DLD1 (cell line): ENCODE measurements around the gene MYO9B.

Experiments used
- in situ Hi-C: cut with HindIII; loops from 2 replicates; pipeline ENCODE4 v1.10.0; 2017; ENCODE audit warnings: low sequenced_read_pairs

Gene MYO9B, protein sequence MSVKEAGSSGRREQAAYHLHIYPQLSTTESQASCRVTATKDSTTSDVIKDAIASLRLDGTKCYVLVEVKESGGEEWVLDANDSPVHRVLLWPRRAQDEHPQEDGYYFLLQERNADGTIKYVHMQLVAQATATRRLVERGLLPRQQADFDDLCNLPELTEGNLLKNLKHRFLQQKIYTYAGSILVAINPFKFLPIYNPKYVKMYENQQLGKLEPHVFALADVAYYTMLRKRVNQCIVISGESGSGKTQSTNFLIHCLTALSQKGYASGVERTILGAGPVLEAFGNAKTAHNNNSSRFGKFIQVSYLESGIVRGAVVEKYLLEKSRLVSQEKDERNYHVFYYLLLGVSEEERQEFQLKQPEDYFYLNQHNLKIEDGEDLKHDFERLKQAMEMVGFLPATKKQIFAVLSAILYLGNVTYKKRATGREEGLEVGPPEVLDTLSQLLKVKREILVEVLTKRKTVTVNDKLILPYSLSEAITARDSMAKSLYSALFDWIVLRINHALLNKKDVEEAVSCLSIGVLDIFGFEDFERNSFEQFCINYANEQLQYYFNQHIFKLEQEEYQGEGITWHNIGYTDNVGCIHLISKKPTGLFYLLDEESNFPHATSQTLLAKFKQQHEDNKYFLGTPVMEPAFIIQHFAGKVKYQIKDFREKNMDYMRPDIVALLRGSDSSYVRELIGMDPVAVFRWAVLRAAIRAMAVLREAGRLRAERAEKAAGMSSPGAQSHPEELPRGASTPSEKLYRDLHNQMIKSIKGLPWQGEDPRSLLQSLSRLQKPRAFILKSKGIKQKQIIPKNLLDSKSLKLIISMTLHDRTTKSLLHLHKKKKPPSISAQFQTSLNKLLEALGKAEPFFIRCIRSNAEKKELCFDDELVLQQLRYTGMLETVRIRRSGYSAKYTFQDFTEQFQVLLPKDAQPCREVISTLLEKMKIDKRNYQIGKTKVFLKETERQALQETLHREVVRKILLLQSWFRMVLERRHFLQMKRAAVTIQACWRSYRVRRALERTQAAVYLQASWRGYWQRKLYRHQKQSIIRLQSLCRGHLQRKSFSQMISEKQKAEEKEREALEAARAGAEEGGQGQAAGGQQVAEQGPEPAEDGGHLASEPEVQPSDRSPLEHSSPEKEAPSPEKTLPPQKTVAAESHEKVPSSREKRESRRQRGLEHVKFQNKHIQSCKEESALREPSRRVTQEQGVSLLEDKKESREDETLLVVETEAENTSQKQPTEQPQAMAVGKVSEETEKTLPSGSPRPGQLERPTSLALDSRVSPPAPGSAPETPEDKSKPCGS (N-terminal part only)

DNA sequence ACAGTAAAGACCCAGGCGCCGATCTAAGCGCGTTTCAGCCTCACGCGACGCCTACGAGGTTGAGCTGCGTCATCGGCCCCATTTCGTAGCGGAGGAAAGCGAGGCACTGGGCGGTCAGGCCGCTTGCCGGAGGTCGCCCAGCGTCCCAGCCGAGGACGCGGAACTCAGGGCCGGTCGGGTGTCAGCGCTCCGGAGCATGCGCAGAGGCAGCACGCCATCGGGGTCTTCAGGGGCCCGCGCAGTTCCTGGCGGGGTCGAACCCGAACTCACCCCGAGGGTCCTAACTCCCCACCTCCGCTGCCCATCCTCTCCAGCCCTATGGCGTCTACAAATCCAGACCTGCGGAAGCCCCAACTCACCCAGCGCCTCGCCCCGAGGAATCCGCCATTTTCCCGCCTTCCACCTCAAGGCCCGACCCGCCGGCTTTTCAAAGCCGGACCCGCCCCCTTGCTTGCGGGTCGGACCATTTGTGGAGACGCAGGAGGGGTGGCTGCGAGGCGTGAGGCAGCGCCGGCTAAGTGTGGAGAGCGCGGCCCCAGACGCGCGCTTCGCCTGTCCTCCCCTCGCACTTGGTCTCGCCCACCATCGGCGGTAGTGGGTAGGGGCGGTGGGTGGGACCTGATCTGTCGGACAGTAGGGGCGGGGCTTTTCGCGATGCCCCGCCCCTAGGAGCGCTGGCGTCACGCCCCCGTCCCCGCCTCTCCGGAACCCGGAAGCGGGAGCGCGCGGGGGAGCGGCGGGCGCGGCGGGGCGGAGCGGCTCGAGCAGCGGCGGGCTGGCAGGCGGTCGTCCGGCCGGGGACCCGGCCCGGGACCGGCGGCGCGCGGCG is at the start of gene MYO9B, which contains the start of gene HAUS8:
Gene MYO9B (plus strand): TSS at position 743 of the 829 bp plus-strand sequence. CDS start 25,941 bp downstream, outside the sequence.
Gene HAUS8 (minus strand): TSS at position 418 of the 829 bp plus-strand sequence. CDS start 30 bp downstream, at position 388.
- in situ Hi-C loops: no loop called here

DNA sequence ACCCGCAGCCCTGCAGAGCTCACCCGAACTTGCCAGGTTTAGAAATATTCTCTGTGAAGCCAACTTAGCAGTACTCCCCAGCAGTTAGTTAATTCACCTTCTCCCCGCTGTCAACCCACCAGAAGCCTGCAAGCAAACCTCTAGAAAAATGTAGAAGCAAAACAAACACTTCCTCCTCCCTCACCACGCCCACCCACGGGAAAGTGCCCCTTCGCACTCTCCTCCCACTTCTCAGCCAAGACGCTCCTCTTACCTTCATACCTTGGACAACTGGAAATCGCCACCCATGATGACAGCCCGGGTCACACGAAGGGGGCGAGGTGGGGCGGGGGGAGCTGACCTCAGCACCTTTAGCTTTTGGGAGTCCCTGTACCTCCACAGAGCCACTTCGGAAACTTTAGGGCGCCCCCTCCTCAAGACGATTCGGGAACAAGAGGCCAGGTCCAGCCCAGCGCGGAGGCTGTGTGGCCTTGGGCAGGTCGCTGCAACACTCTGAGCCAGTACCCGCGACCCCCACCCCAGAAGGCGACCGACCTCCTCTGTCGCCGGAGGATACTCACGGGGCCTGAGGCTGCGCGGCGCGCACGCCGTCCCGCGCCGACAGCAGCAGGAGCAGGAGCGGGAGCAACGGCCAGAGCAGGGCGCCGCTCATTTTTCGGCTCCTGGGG is 49.5 kb upstream of the MYO9B start:
- in situ Hi-C loops: no loop called here

DNA sequence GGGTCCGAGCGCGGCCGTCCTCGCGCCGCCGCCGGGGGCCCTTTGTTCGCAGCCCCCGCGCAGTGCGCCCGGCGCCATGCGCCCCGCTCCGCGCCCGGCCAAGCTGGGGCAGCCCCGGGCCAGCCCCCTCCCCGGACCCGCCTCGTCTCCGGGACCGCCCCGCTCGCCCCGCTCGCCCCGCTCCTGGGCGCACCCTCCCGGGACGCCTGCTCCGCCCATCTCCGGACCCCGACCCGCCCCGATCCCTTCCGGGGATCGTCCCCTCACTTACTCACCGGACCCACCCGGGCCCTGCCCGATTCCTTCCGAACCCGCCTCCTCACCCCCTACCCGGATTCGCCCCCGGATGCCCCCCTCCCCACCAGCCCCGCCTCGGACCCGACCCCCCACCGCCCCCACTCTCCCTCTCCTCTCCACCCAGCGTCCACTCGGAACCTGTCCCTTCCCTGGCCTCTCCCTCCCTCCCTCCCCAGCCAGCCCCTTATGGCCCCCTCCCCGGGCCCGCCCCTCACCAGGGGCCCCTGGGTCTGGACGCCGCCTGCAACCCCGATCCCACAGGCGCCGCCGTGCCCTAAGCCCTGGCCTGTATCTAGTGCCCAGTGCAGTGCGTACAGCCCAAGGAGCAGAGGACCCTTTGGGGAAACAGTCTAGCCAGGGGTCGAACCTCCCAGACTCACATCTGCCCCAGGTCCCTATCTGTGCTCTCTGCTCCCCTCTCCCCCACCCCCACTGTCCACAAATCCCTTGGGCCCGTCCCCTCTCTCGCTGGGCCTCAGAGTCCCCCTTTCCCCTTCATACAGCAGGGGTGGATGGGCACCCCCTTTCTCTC is 48.7 kb upstream of the MYO9B start, which contains the start of gene CPAMD8:
Gene CPAMD8 (minus strand): TSS at position 105 of the 829 bp plus-strand sequence. CDS start 168 bp downstream, outside the sequence.
- in situ Hi-C loops: no loop called here

DNA sequence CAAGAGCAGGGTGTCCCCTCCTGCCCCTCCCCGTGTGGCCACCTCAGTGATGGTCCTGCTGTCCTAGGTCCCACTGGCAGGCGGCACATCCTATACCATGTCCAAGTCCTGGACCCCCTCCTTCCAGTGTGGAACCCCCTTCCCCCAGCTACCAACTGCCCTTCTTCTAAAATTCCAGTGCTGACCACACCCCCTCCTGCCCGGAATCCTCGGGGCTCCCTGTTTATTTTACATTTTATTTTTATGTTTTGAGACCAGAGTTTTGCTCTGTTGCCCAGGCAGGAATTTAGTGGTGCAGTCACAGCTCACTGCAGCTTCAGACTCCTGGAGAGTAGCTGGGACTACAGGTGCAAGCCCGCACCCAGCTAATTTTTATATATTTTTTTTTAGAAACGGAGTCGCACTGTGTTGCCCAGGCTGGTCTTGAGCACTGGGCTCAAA is 48.0 kb upstream of the MYO9B start:
- in situ Hi-C loops: no loop called here

DNA sequence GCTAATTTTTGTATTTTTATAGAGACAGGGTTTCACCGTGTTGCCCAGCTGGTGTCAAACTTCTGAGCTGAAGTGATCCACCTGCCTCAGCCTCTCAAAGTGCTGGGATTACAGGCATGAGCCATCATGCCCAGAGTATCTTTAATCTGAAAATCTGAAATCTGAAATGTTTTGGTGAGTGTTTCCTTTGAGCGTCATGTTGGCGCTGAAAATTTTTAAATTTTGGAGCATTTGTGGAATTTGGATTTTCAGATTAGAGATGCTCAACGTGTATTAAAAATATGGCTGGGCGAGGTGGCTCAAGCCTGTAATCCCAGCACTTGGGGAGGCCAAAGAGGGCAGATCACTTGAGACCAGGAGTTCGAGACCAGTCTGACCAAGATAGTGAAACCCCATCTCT is 43.8 kb upstream of the MYO9B start:
- in situ Hi-C loops: loop anchor here (10.0 kb wide), 2 partner anchors 133 to 207 kb away; partner anchors contain the start of gene SIN3B

DNA sequence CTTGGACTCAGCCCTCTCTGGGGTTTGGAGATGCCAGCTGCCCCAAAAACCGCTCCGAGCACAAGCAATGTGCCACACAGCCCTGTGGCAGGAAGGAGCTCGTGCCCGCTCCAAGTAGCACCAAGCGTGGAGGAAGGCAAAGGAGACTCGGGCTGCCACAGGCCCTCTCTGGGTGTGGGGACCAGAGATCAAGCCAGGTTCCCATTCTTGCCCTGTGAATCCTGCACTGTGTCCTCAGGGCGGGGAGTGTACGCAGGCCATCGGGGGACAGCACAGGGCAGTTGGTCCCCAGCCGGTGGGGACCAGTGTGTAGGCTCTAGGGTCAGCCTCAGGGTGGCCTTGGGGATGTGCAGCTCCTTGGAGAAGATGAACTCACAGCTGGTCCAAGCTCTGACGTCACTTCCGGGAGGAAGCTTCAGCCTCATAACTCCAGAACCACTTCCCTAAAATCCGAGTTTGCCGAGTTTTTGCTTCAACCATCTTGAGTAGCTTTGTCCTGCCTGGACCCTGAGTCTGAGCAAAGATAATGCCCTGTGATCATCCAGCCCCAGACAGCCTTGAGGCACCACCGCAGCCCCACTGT is 39.6 kb upstream of the MYO9B start:
- in situ Hi-C loops: loop anchor here (10.0 kb wide), 2 partner anchors 129 to 211 kb away; partner anchors contain the start of gene SIN3B

DNA sequence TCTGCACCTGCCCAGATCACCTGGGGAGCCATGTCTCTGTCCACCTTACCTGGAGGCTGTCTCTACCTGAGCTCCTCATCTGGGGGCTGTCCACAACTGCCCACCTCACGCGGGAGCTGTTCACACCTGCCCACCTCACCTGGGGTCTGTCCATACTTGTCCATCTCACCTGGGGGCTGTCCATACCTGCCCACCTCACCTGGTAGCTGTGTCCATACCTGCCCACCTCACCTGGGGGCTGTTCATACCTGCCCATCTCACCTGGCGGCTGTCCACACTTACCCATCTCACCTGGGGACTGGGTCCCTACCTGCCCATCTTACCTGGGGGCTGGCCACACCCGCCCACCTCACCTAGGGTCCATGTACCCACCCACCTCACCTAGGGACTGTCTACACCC is 38.9 kb upstream of the MYO9B start:
- in situ Hi-C loops: loop anchor here (10.0 kb wide), 2 partner anchors 128 to 212 kb away; partner anchors contain the start of gene SIN3B

DNA sequence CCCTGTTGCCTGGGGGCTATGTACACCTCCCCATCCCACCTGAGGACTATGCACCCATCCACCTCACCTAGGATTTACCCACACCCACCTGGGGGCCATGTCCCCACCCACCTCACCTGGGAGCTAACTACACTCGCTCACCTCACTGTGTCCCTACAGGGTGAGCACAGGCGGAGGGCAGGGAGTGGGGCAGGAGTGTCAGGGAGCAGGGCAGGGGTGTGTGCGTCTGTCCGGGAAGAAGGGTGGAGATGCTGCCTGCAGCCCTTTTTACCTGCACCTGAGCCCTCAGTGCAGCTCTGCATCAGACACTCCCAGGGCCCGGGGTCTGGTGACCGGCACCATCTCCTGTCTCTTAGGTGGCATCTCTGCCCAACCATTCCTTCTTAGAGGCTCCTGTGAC is 38.4 kb upstream of the MYO9B start:
- in situ Hi-C loops: loop anchor here (10.0 kb wide), 2 partner anchors 128 to 212 kb away; partner anchors contain the start of gene SIN3B

DNA sequence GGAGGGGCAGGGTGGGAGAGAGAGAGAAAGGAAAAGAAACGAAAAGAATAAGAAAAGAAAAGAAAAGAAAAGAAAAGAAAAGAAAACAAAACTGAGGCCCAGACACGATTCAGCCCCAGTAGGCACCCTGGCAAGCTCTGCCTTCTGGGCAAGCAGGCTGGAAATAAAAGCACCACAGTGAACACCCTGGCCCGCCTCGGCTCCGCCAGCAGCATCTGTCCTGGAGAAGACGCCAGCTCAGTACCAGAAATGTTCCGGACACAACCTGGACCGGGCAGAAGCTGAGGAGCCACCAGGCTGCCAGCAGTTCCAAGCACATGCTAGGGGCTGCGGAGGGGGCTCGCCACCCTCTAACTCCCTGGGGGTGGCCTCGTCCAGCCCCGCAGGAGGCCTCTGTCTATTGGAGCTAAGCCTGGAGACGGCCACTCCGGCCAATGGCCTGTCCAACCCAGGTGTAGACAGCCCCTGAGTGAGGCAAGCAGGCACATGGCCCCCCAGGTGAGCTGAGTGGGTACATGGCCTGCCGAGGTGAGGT is 37.5 kb upstream of the MYO9B start:
- in situ Hi-C loops: loop anchor here (10.0 kb wide), 2 partner anchors 127 to 213 kb away; partner anchors contain the start of gene SIN3B

DNA sequence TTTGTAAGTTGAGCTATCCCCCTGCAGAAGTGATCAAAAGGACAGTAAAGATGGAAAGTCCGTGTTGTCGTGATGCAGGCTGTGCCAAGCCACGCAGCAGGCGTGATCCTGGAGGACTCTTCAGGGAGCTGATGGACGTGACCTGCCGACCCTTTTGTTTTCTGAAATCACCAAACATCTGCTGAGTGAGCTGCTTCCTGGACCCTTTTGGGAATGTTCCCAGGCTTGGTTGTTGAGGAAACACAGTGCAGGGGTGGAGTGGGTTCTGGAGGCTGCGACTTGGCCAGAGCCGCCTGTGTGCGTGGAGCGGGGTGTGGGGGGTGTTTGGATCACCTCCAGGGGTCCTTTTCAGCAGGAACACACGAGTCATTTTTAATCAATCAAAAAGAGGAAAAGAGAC is 33.6 kb upstream of the MYO9B start:
- in situ Hi-C loops: no loop called here

DNA sequence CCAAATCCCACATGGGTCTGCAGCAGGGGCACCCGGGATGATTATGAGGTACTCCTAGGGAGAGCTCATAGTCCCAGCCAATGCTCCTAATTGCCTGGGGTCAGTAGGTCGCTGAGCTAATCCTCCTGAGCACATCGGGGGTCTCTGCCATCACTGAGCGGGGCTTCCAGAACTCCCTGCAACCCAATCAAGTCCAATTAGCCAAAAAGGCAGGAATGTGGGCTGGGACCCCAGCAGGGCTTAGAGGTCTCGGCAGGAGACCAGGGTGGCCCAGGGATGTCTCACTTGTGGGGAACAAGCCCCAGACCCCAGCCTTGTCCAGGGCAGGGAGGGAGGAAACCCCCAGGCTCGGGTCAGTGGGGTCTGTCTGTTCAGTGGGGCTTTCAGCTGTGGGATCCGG is 31.8 kb upstream of the MYO9B start:
- in situ Hi-C loops: no loop called here

DNA sequence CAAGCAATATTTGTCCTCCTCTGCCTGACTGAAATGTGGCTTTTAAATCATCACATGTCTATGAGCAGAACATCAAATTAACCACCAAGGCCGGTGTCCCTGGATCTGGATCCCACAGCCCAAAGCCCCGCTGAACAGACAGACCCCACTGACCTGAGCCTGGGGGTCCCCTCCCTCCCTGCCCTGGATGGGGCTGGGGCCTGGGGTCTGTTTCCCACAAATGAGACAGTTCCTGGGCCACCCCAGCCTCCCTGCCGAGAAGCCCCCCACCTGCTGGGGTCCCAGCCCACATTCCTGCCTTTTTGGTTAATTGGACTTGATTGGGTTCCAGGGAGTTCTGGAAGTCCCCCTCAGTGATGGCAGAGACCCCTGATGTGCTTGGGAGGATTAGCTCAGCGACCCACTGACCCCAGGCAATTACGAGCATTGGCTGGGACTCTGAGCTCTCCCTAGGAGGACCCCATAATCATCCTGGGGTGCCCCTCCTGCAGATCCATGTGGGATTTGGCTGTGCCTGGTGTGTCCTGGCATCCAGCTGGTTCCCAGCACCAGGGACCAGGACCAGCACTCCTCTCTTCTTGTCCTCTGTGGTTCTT is 29.6 kb upstream of the MYO9B start:
- in situ Hi-C loops: no loop called here

DNA sequence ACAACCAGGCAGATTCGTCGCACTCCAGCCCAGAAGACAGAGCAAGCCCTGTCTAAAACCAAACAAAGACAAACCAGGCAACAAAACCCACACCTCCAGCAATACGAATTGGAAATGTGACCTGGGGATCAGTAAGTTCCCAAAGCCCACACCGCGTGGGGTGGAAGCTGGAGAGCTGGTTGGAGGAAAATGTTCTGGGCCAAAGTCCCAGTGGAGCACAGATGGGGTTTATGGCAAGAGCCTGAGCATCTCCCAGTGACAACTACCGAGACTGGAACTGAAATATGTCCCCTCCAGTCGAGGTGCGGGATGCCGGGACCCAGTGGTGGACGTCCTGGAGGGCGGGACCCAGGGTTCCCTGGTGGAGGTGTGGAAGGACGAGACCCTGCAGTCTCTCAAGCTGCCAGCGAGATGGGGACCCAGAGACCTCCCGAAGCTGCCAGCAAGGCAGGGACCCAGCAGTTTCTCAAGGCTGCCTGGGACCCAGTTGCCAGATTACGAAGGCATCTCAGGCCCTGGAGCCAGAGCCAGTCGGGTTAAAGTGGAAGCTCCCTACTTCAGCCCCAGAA is 26.6 kb upstream of the MYO9B start:
- in situ Hi-C loops: no loop called here

DNA sequence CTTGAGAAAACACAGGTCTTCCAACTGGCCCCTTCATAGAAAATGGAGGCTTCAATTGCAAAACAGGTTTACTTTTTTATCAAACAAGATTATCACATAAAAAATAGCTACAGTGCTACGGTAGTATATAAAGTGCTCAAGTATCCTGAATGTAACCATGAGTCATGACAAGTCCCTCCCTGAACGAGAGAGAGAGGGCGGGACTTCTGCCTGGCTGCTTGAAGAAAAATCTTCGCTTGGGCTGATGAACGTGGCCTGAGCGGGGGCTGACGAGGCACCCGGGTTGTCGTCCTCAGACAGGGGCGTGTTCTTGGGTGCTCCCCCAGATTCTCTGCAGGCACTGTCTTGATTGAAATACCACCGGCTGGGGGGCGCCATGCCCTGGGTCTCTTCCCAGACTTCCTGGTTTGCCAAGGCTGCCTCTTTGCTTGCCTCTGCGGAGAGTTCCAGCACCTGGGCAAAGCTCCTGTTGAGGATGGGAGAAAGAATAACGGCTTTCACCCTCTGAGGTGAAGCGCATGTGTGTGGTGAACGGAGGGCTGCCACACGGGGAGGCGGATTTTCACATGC is 25.8 kb upstream of the MYO9B start:
- in situ Hi-C loops: no loop called here

DNA sequence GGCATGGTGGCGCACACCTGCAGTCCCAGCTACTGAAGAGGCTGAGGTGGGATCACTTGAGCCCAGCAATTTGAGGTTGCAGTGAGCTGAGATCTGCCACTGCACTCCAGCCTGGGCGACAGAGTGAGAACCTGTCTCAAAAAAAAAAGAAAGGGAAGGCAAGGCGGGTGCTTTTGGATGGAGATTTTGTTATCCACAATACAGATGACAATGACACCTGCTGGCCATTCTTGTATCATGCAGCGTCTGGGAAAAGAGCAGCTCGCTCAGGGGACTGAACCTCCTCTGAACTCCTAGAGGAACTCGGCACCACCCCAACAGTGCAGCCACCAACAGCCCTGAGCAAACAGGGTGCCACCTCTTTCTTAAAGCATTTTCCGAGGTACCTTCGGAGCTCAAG is 23.1 kb upstream of the MYO9B start:
- in situ Hi-C loops: no loop called here

DNA sequence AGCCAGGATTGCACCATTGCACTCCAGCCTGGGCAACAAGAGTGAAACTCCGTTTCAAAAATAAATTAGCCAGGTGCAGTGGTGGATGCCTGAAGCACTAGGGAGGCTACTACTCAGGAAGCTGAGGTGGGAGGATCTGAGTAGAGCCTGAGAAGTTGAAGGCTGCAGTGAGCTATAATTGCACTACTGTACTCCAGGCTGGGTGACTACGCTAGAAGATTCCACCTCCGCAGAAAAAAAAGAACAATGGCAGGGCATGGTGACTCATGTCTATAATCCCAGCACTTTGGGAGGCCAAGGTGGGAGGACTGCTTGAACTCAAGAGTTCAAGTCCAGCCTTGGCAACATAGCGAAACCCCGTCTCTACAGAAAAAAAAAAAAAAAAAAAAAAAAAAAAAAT is 20.8 kb upstream of the MYO9B start:
- in situ Hi-C loops: no loop called here
